Upper lobe of right lung (tissue), 1 donor: ENCODE results near the gene CDKAL1. TPM values are rescaled to one million over a fixed set of nuclear protein-coding genes. Genes with fewer than 3 reads are reported as not detected.

ENCODE experiments used
- ATAC-seq: fragments of 200-7000 bp; cut with Tn5 transposase; one replicate; pipeline ENCODE4 v1.9.1; 2020; ENCODE audit warnings: mild to moderate bottlenecking, moderate library complexity
- DNase-seq: peaks from one replicate; pipeline ENCODE4 v3.0.0-alpha.2; 2020
- H3K27ac ChIP-seq: fragments of 200-600 bp; one replicate; pipeline ENCODE4 v1.8.0; 2022
- H3K27me3 ChIP-seq: fragments of 200-600 bp; one replicate; pipeline ENCODE4 v1.8.0; 2022; ENCODE audit warnings: mild to moderate bottlenecking
- H3K36me3 ChIP-seq: fragments of 200-600 bp; one replicate; pipeline ENCODE4 v1.8.0; 2022
- H3K4me1 ChIP-seq: fragments of 200-600 bp; one replicate; pipeline ENCODE4 v1.8.0; 2022
- H3K4me3 ChIP-seq: fragments of 200-600 bp; one replicate; pipeline ENCODE4 v1.8.0; 2022; ENCODE audit warnings: mild to moderate bottlenecking
- H3K9me3 ChIP-seq: fragments of 200-600 bp; one replicate; pipeline ENCODE4 v1.8.0; 2022
- CTCF ChIP-seq: fragments of 200-600 bp; IDR thresholded peaks from one replicate; pipeline ENCODE4 v1.8.0; 2022; ENCODE audit warnings: antibody characterized with exemption
- intact Hi-C: fragments of 100-400 bp; cut with DNase I; formaldehyde crosslinking; loops from one replicate; pipeline ENCODE4 v1.11.0; 2022
- total RNA-seq: library from RNA; stranded (reverse); fragmentation: NEBNext Ultra II Directional; extraction: Animal tissue kit (Norgen Biotek cat#: 25700); gene quantifications from one replicate; pipeline ENCODE4 v1.2.1, GENCODE V29; 2021
- donor health status: DM: no; HTN: yes; CAD: no; lungs with severe emphysema.

CDKAL1 gene
- total RNA-seq, 1 donor from 2014 or later = 16.0 TPM

DNA sequence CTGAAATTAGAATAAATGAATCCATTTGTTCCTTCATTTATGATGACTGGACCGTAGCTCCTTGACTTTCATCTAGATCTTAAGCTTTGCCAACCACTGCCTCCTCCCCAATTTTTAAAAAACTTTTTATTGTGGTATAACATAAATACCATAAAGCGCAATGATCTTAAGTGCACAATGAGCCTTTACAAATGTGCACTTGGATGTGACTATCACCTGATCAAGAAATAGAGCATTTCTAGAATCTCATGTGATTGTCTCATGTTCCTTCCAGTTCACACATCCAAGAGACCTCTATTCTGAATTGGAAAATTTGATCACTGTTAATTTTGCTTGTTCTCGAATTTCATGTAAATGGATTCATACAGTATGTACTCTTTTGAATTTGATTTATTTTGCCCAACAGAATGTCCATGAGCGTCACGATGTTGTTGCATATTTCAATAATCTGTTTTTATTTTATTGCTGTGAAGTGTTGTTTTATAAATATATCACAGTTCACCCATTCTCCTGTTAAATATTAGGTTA is 442.2 kb downstream of the CDKAL1 start:
- H3K36me3 ChIP-seq = no peaks in the 10 kb centered on the region
- H3K27me3 ChIP-seq = no peaks in the 10 kb centered on the region
- intact Hi-C loops = no loop called here
- no peak for TF ChIP-seq CTCF
- DNase-seq (no peak), ATAC-seq (no peak)
- H3K27ac ChIP-seq = no peak overlapping the region
- H3K4me1 ChIP-seq = no peaks in the 10 kb centered on the region
- H3K4me3 ChIP-seq = no peak overlapping the region
- no peaks in the 10 kb centered on the region for H3K9me3 ChIP-seq

DNA sequence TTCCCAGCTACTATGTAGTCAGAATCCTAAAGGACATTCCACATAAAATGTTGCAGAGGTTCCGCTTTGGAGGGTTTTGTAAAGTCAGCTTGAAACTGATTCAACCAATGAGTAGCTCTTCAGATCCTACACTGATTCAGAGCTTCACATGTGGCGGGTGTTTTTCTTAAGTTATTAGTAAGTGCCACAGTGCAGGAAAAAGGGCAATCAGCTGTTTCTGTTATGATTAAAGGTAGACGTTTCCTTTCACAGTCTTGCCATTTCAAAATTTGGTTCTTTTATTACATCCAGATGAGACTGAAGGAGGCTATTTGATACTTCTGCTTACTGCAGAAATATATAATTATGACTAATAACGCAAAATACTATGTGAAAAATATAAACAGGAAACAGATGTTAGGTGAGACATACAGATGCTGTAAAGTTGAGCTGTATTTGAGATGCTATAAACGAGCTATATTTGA is 443.9 kb downstream of the CDKAL1 start:
- DNase-seq = no peak
- H3K4me1 ChIP-seq = no peaks in the 10 kb centered on the region

DNA sequence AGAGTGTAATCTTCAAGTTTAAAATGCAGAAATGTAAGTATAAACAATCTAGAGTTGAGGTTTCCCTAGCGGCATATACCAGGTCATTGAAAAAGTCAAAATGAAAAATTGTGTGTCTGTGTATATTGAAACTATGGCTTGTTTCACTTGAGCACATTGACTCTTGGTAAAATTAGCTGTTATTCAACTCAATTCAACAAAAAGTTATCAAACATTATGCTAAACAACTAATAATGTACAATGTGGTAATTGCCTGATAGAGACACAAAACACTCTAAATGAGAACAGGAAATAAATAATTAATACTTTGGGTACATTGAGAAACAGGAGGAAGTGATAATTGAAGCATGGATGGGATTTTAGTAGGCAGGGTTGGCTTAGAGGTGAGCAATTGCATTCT is 444.8 kb downstream of the CDKAL1 start:
- H3K9me3 ChIP-seq = peaks cover under 1% of the 10 kb centered on the region
- intact Hi-C loops = no loop called here
- H3K4me1 ChIP-seq = no peaks in the 10 kb centered on the region
- H3K27me3 ChIP-seq = no peaks in the 10 kb centered on the region
- no peak for TF ChIP-seq CTCF
- H3K4me3 ChIP-seq = no peak overlapping the region
- H3K27ac ChIP-seq = no peak overlapping the region
- no peaks in the 10 kb centered on the region for H3K36me3 ChIP-seq
- DNase-seq = no peak
- no peak for ATAC-seq

More for the DNA sequence above, 443.9 kb downstream of the CDKAL1 start:
- no peaks in the 10 kb centered on the region for H3K27me3 ChIP-seq
- no peak overlapping the region for H3K4me3 ChIP-seq
- no peaks in the 10 kb centered on the region for H3K9me3 ChIP-seq
- TF ChIP-seq CTCF = no peak
- no peak for ATAC-seq
- H3K27ac ChIP-seq = no peak overlapping the region
- H3K36me3 ChIP-seq = no peaks in the 10 kb centered on the region
- intact Hi-C loops = no loop called here

DNA sequence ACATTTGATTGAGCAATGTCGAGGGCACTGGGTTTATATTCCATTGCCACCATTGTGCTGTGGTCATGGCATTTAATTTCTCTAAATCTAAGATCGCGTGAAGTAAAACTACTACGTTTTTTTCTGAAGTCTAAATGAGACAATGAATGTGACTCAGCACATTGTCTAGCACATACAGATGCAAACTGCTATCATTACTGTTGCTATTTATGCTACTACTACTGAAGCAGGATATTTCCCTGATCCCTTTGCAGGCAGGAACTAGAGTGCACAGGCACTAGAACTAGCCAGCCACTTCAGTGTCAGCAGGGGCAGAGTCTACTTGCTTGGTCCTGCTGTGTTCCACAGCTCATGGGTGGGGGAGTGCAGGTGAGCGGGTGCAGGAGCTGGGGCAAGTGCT is 449.7 kb downstream of the CDKAL1 start:
- Histone ChIP-seq H3K27ac (no peak overlapping the region), H3K27me3 (no peaks in the 10 kb centered on the region), H3K4me1 (no peaks in the 10 kb centered on the region), H3K9me3 (peaks cover 6% of the 10 kb centered on the region), H3K36me3 (no peaks in the 10 kb centered on the region), H3K4me3 (no peak overlapping the region)
- intact Hi-C loops = no loop called here
- ATAC-seq = no peak
- no peak for DNase-seq
- TF ChIP-seq CTCF = no peak

DNA sequence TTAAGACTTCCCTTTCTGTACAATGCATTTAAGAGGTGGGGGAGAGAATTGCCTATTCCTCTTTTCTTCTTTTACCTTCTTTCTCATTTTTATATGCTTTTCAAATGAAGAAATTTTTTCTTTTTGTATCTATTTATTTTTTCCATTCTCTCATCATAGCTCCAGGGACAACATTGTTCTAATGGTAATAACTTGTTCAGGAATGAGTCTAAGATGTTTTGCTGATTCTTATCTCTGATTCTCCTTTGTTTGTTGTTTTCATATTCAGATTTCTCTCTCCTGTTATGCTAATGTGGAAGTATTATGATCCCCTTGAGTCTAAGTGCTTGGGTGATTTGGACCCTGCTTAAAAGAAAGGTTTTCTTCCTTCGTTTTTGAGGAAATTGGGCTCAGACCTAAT is 451.6 kb downstream of the CDKAL1 start:
- Histone ChIP-seq H3K27ac (no peak overlapping the region), H3K4me1 (no peaks in the 10 kb centered on the region), H3K4me3 (no peak overlapping the region), H3K36me3 (no peaks in the 10 kb centered on the region), H3K9me3 (peaks cover 6% of the 10 kb centered on the region), H3K27me3 (no peaks in the 10 kb centered on the region)
- no peak for ATAC-seq
- no peak for DNase-seq
- TF ChIP-seq CTCF = no peak
- intact Hi-C loops = no loop called here

- H3K4me1 ChIP-seq = peaks cover 4% of the 10 kb centered on the region
- no peak overlapping the region for H3K27ac ChIP-seq
- intact Hi-C loops = no loop called here
- no peak overlapping the region for H3K4me3 ChIP-seq
- H3K9me3 ChIP-seq = no peaks in the 10 kb centered on the region
- no peaks in the 10 kb centered on the region for H3K36me3 ChIP-seq
- DNase-seq = no peak
- TF ChIP-seq CTCF = no peak
- no peaks in the 10 kb centered on the region for H3K27me3 ChIP-seq
- ATAC-seq = no peak
Observed at GRCh38 chr6:20991910-20992309, 457.7 kb downstream of the CDKAL1 start.
